ENCODE data around the gene ATF3.

ATF3 gene

GRCh38 chr1:212621949-212622305 lies 13.4 kb downstream of the ATF3 start:
- no peak for TF ChIP-seq CTCF (IDR thresholded peaks at IDR 0.05; ENCODE audit: insufficient read depth, missing control alignments)
- DNase-seq (ENCODE audit: insufficient read length, low spot score) (no peak), FAIRE-seq (no peak)

- FAIRE-seq (peak; percentile 61), DNase-seq (ENCODE audit: insufficient read length, low spot score) (no peak)
- no peak for TF ChIP-seq CTCF (IDR thresholded peaks at IDR 0.05; ENCODE audit: insufficient read depth, missing control alignments)
Measured at GRCh38 chr1:212622467-212622866, 13.9 kb downstream of the ATF3 start.

DNA sequence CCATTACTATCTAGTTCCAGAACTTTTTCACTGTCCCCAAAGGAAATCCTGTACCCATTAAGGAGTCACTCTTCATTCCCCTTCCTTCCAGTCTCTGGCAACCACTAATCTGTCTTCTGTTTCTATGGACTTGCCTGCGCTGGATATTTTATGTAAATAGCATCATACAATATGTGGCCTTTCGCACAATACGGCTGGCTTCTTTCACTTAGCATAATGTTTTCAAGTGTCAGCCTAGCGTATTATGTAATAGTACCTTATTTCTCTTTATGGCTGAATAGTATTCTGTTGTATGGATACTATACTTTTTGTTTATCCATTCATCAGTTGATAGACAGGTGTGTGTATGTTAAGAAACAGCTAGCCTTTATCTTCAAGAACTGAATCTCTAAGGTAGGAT lies 14.3 kb downstream of the ATF3 start:
- FAIRE-seq (no peak), DNase-seq (ENCODE audit: insufficient read length, low spot score) (no peak)
- TF ChIP-seq CTCF (IDR thresholded peaks at IDR 0.05; ENCODE audit: insufficient read depth, missing control alignments): no peak

DNA sequence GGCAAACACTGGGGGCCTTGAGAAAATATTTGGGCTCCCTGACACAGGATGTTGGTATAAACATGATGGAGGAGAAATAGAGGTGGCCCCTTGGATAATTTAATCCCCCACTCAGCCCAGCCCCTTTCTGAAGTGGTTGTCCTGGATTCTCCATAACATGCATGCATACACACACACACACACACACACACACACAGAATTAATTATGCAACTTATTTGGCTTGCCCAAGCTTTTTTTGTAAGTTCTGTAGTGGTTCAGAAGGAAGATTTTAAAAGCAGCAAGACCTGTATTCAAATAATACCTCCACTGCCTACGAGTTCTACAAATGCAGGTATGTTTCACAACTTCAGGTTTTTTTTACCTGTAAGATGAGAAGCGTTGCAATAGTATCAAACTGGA lies 15.0 kb downstream of the ATF3 start:
- no peak for TF ChIP-seq CTCF (IDR thresholded peaks at IDR 0.05; ENCODE audit: insufficient read depth, missing control alignments)
- FAIRE-seq (no peak), DNase-seq (ENCODE audit: insufficient read length, low spot score) (no peak)

- no peak for TF ChIP-seq CTCF (IDR thresholded peaks at IDR 0.05; ENCODE audit: insufficient read depth, missing control alignments)
- DNase-seq (ENCODE audit: insufficient read length, low spot score) (no peak), FAIRE-seq (no peak)
Measured at GRCh38 chr1:212624976-212625501, 16.5 kb downstream of the ATF3 start.

DNA sequence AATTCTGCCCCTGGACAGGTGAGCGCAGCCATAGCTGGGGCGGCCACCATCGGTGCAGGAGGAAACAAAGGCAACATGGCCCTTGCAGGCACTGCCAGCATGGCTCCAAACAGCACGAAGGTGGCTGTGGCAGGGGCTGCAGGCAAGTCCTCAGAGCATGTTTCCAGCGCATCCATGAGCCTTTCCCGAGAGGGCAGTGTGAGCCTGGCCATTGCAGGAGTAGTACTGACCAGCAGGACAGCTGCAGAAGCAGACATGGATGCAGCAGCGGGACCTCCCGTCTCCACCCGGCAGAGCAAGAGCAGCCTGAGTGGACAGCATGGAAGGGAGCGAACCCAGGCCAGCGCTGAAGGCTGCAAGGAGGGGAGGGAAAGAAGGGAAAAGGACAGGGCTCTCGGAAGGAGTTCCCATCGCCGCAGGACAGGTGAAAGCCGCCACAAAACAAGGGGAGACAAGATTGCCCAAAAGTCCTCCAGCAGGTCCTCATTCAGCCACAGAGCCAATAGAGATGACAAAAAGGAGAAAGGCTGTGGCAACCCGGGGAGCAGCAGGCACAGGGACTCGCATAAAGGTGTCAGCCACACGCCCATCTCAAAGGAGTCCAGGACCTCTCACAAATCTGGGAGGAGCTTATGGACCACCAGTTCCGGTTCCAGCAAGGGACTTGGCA lies 17.4 kb downstream of the ATF3 start:
- FAIRE-seq (no peak), DNase-seq (ENCODE audit: insufficient read length, low spot score) (no peak)
- no peak for TF ChIP-seq CTCF (IDR thresholded peaks at IDR 0.05; ENCODE audit: insufficient read depth, missing control alignments)

DNA sequence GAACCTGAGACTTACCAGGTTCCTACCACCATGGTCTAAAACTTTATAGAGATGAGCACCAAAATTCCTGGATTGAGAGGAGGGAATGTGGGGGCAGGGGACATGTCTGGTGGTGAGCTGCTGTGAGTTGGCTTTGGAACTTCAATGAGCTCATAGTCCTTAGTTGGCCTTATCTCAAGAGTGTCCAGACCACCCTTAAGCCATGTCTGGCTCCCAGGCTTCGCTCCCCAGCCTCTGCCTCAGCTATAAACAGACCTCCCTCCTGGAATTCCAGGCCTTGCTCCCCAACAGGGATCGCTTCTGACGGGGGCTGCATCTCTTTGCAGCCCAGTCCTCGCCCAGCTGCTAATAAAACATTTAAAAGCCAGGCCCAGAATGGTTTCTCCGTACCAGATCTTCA lies 19.5 kb downstream of the ATF3 start:
- DNase-seq (ENCODE audit: insufficient read length, low spot score) (no peak), FAIRE-seq (no peak)
- no peak for TF ChIP-seq CTCF (IDR thresholded peaks at IDR 0.05; ENCODE audit: insufficient read depth, missing control alignments)

Data from D721Med (cell line).